ENCODE measurements around the gene CEBPE.
A peak's percentile ranks its signal among the peaks of the same experiment; 100 is the strongest.

Gene CEBPE

DNA sequence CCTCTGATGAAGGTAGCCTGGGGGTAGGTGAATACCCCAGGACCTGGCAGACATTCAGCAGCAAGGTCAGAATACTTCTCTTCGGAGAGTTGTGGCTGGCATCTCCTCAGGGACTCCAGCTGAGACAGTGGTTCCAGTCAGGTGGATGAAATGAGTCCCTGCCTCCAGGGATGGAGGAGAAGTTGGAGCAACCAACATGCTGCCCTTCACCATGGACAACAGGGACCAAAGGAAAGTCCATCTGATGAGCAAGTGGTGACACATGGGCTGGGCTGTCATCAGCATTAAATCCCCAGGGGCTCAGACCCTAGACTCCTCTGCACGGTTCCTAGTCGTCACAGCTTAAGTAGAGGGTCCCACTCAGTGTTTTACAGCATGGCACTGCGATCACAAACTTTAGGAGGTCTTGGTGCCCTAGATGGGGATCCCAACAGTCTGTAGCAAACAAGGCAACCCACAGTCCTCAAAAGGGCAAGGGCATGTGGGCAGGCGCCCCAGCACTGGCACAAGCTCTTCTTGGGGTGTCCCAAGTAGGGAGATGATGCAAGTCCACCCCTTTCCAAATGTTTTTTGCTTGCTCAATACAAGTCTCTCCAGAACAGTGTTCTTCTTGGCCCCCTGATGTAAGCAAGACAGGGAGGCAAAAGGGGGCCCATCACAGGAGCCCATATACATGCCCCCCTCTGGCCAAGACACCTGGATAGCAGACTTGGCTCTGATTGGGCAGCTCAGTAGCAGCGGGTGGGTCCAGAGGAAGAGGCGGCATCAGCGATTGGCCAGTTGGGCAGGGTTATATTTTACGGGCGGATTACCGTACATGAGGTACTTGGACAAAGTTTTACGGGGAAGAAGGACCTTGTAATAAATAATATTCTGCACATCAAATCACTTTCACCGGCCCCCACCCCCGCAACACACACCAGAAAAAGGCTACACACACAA lies 50.9 kb downstream of the CEBPE start:
- peaks cover 44% of the 10 kb centered on the region for H4K20me1 ChIP-seq (ENCODE audit: insufficient read depth, low read length, poor library complexity, severe bottlenecking)
- H3K9me2 ChIP-seq (replicated peaks; ENCODE audit: low read depth, low read length) = no peaks in the 10 kb centered on the region
- H3K4me1 ChIP-seq (ENCODE audit: insufficient read depth, low read length, poor library complexity, severe bottlenecking) = peaks cover 19% of the 10 kb centered on the region
- H3F3A ChIP-seq (ENCODE audit: low read depth) = no peaks in the 10 kb centered on the region
- no peaks in the 10 kb centered on the region for H3K27me3 ChIP-seq (ENCODE audit: insufficient read depth, low read length, poor library complexity, severe bottlenecking)
- no peak for TF ChIP-seq EZH2phosphoT487 (IDR thresholded peaks at IDR 0.05; ENCODE audit: borderline replicate concordance)
- TF ChIP-seq, protein P1, sequence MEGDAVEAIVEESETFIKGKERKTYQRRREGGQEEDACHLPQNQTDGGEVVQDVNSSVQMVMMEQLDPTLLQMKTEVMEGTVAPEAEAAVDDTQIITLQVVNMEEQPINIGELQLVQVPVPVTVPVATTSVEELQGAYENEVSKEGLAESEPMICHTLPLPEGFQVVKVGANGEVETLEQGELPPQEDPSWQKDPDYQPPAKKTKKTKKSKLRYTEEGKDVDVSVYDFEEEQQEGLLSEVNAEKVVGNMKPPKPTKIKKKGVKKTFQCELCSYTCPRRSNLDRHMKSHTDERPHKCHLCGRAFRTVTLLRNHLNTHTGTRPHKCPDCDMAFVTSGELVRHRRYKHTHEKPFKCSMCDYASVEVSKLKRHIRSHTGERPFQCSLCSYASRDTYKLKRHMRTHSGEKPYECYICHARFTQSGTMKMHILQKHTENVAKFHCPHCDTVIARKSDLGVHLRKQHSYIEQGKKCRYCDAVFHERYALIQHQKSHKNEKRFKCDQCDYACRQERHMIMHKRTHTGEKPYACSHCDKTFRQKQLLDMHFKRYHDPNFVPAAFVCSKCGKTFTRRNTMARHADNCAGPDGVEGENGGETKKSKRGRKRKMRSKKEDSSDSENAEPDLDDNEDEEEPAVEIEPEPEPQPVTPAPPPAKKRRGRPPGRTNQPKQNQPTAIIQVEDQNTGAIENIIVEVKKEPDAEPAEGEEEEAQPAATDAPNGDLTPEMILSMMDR (conservative IDR thresholded peaks at IDR 0.05; ENCODE audit: low read length) = no peak
- H3K9ac ChIP-seq (ENCODE audit: low read depth, low read length, poor library complexity, severe bottlenecking) = peak overlapping the region; percentile 6
- no peaks in the 10 kb centered on the region for H3K9me3 ChIP-seq (ENCODE audit: insufficient read depth, low read depth, low read length)
- peaks cover 58% of the 10 kb centered on the region for H3K79me2 ChIP-seq (ENCODE audit: insufficient read depth, low read length)
- H3K36me3 ChIP-seq (ENCODE audit: insufficient read depth, low read length) = peaks cover 65% of the 10 kb centered on the region; the same call in 1 of the 2 replicates
- H2AFZ ChIP-seq (ENCODE audit: low read length) = no peak overlapping the region
- peak overlapping the region; percentile 59 for H3K4me2 ChIP-seq (ENCODE audit: low read depth, low read length, poor library complexity, severe bottlenecking)
- peak overlapping the region; percentile 51 for H3K4me3 ChIP-seq (ENCODE audit: low read length, poor library complexity, severe bottlenecking)

All from Loucy (cell line).